OCI-LY7 (cell line): ENCODE results near the gene RBM5.

Experiments used
- CTCF ChIP-seq: fragments of 200-600 bp; sonication (generic); conservative IDR thresholded peaks from 2 replicates; pipeline ENCODE4 v1.5.1; 2014; ENCODE audit warnings: mild to moderate bottlenecking, antibody characterized with exemption, low read length, moderate library complexity, mixed read lengths
- EZH2phosphoT487 ChIP-seq: fragments of 200-600 bp; sonication (generic); IDR thresholded peaks from 2 replicates; pipeline ENCODE4 v1.6.1; 2018; ENCODE audit warnings: low read depth, borderline replicate concordance, mild to moderate bottlenecking, mixed run types, antibody characterized with exemption, low read length, moderate library complexity, mixed read lengths

GRCh38 chr3:50122661-50123391, 34.1 kb downstream of the RBM5 start:
- TF ChIP-seq CTCF (no peak), EZH2phosphoT487 (no peak)
